Right renal pelvis (tissue), 4 donors: Measurements from ENCODE around the gene SETX. TPM values are rescaled to one million over a fixed set of nuclear protein-coding genes. Genes with fewer than 3 reads are reported as not detected.
"Not testable (repeated sequence)": the region's sequence is repeated elsewhere in the genome, so short reads cannot be mapped to it uniquely, and the experiment has no call there.

Experiments used
- DNase-seq, 4 donors: peaks; one replicate each; pipeline ENCODE4 v3.0.0-alpha.2; 2013; ENCODE audit warnings: low read depth in 4 of 4, low spot score in 3 of 4, missing footprints in 1 of 4
- polyA plus RNA-seq, 4 donors: library from polyadenylated mRNA; unstranded; fragments of 120-200 nt; gene quantifications; one replicate each; pipeline ENCODE4 v1.2.1, GENCODE V29; 2013; ENCODE audit not compliant: insufficient read length in 4 of 4

SETX gene, protein sequence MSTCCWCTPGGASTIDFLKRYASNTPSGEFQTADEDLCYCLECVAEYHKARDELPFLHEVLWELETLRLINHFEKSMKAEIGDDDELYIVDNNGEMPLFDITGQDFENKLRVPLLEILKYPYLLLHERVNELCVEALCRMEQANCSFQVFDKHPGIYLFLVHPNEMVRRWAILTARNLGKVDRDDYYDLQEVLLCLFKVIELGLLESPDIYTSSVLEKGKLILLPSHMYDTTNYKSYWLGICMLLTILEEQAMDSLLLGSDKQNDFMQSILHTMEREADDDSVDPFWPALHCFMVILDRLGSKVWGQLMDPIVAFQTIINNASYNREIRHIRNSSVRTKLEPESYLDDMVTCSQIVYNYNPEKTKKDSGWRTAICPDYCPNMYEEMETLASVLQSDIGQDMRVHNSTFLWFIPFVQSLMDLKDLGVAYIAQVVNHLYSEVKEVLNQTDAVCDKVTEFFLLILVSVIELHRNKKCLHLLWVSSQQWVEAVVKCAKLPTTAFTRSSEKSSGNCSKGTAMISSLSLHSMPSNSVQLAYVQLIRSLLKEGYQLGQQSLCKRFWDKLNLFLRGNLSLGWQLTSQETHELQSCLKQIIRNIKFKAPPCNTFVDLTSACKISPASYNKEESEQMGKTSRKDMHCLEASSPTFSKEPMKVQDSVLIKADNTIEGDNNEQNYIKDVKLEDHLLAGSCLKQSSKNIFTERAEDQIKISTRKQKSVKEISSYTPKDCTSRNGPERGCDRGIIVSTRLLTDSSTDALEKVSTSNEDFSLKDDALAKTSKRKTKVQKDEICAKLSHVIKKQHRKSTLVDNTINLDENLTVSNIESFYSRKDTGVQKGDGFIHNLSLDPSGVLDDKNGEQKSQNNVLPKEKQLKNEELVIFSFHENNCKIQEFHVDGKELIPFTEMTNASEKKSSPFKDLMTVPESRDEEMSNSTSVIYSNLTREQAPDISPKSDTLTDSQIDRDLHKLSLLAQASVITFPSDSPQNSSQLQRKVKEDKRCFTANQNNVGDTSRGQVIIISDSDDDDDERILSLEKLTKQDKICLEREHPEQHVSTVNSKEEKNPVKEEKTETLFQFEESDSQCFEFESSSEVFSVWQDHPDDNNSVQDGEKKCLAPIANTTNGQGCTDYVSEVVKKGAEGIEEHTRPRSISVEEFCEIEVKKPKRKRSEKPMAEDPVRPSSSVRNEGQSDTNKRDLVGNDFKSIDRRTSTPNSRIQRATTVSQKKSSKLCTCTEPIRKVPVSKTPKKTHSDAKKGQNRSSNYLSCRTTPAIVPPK (N-terminal part only)
- polyA plus RNA-seq: 10 to 100 TPM; 43.8 to 52.7 (median 46.4) TPM

DNA sequence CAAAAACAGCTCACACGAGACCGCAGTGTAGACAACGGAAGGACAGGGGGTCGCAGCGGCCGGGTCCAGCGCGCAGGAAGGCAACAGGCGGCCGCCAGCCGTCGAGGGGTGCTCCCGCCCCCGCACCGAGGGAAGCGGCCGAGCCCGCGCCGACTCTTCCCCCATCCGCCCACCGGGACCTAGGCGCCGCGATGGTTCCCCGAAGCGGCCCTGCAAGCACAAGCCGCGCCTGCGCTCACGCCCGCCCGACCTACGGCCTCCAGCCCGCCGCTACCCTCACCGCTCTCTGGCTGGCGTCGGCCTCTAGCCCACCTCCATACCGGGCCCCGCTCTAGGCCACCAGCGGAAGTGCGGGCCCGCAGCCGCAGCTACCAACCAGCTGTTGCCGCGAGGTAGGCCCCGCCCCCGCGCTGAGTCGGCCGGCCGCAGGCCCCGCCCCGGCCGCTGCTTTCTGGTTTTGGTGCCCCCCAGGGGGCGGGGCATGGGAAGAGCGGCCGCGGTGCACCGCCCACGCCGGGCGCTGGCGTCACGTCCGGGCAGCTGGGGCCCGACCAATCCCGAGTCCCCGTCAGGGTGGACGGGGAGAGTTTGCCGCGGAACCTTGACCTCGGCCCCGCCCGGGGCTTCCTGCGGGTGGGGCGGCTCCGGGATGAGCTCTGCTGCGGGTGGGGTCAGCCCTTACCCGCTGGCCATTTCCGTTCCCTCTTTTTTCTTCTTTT lies at the start of gene SETX:
TSS of gene SETX (minus strand) at position 350 of the 719 bp plus-strand sequence. CDS start 5,558 bp downstream, outside the sequence.
- DNase-seq: peak; percentile 94 to 97 (median 96)

DNA sequence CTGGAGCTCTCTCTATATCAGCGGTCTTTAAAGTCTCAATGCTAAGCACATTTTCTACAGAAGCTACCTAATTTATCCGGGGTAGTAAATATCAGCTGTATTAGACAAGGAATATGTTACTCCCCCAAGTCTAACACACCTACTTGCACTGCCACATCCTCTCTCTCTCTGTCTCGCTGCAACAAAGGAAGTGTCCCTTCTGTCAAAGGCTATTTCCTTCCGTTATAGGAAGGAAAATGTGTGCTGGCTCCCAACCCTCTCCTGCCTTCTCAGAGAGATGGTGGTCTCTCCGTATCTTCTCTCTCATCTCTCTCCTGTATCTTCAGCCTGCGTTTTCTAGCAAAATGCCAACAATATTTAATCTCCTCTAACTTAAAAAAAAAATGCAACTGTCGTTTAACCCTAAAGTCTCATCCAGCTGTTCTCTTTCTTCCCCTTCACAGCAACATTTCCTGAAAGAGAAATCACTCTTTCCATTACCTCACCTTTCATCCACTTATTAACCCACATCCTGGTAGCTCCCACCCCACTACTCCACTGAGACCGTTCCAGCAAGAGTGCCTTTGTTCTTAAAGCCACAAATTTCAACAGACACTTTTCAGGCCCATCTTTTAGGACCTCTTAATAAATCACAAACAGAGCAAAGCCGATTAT lies 49.6 kb upstream of the SETX start:
- DNase-seq: no peak

DNA sequence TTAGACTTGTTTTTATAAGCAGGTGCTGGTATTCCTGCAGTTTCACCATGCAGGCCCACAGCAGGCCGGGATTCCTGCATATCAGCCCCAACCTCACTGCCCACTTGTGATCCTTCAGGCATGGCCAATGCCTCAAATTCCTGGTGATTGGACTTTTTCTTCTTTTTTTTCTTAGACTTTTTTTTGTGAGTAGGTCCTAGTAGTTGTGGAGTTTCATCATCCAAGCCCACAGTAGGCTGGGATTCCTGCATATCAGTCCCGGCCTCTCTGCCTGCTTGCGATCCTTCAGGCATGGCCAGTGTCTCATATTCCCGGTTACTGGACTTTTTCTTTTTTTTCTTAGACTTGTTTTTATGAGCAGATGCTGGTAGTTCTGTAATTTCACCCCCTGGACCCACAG lies 47.0 kb upstream of the SETX start:
- DNase-seq: no peak

DNA sequence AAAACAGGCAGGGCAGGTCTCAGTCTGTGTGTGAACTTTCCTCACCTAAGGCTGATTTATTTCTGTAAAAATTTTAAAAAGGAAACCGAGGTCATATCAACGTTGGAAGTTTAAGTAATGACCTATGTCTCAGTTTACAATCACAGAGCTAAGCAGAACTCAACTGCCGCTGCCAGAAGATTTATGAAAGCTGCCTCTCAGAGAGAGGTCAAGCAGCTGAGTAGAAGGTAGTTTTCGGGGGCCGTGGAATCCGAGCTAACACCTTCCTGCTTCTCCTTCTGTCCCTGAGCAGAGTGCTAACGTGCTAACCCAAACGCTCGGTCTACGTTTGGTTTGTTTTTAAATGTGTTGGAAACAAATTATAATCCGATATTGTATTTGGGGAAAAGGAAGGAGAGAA lies 40.8 kb upstream of the SETX start:
- no peak for DNase-seq

DNA sequence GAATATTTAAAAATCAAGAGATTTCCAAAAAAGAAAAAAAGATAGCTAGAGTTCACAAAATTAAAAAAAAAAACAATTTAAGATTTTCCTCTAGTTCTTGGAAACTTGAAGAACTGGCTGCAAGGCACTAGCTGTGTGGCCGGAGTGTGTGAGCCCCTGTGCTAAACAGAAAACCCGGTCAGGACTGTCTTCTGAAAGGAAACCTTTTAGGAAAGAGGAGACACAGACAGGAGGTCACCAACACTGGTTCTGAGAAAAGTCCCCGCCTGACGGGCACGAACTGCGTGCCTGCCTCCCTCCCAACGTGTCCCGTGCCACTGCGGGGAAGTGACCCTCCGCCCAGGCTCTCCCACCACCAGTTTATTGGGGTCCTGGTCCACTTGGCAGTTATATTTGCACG lies 36.7 kb upstream of the SETX start:
- no peak for DNase-seq

DNA sequence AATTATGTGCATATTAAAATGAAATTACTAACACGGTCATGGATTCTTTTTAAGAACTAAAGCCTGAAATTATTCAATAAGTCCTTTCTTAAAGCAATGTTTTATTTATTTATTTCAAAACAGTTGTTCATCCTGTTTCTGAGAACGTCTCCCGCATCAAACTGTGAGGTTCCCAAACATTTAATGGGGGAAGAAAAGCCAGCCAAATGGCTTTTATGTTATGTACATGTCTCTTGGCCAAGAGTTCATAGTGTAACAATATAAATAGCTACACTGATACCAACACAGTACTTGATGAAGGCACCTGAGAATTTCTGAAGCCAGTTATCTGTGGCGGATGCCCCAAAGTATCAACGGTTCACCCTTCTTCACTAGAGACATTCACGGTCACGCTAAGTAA lies 36.2 kb upstream of the SETX start:
- DNase-seq: no peak

DNA sequence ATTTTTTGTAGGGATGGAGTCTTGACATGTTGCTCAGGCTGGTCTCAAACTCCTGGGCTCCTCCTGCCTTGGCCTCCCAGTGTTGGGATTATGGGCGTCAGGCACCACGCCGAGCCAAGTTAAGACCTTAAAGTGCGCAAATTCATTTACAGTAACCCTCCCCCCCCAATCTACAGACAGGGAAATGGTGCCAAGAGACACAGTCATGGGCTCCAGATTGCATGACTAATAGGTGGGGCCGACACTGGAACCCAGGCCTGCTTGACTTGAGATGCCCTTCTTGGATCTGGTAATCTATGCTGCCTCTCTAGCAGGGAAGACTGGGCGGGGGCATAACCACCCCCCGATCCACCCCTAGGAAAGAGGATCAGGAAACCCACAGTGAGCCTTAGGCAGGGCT lies 32.3 kb upstream of the SETX start:
- DNase-seq: no peak

DNA sequence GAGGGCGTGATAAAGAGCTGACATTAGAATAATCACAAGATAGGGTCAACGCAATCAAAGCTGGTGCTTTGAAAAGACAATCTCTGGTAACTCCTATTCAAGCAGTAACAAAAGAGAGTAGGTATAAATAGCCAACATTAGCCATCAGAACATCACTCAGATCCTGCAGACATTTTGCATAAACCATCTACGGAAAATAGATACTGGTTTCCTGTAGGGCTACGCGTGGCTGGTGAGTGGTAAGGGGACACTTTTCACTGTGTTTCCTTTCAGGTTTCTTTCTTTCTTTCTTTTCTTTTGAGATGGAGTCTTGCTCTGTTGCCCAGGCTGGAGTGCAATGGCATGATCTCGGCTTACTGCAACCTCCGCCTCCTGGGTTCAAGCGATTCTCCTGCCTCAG lies 29.6 kb upstream of the SETX start:
- no peak for DNase-seq

DNA sequence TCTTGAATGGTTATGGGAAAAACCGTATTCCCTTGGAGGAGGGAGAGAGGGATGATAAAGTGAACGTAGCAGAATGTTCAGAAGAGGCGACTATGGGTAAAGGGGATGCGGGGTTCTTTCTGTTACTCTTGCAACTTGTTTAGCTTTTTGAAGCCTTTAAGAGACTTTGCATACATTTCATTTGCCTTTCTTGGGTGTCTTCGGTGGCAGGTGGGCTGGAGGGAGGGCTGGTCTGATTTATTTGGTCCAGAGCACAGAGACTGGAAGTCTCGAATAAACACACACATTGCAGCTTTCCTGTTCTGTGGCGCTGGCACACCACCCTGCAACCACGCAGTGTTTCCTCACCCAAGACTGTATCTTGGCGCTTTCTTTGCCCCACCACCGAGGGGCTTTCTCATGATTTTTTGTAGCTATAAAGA lies 28.7 kb upstream of the SETX start:
- no peak for DNase-seq

DNA sequence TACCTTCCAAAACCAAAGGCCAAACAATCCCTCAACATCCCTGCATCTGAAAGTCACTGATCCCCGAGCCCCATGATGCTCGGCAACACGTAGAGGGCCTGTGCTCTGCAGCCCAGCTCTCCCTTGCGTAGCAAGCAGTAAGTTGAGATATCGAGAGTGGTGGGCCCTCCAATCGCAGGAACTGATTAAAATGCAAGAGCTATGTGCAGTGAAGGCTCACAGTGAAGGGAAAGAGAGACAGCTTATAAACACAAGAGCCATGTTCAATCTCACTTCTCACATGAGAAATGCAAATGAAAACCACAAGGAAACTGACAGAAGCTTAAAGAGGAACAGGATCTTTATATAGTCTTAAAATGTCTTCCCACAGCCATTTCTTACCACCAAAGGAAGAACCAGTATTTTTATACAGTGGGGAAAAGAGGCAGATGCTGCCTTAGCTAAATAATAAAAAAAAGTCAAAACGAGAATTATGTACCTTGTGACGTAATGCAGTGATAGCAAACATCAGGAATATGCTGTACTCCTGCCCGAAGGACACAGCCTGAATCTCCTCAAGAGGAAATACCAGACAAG lies 27.3 kb upstream of the SETX start:
- no peak for DNase-seq

DNA sequence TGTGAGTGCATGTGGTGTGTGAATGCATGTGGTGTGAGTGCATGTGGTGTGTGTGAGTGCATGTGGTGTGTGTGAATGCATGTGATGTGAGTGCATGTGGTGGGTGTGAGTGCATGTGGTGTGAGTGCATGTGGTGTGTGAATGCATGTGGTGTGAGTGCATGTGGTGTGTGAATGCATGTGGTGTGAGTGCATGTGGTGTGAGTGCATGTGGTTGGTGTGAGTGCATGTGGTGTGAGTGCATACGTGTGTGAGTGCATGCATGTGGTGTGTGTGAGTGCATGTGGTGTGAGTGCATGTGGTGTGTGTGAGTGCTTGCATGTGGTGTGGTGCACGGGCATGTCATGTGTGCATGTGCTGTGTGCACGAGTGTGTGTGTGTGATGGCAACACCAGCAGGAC lies 23.6 kb upstream of the SETX start:
- not testable (repeated sequence) for DNase-seq

DNA sequence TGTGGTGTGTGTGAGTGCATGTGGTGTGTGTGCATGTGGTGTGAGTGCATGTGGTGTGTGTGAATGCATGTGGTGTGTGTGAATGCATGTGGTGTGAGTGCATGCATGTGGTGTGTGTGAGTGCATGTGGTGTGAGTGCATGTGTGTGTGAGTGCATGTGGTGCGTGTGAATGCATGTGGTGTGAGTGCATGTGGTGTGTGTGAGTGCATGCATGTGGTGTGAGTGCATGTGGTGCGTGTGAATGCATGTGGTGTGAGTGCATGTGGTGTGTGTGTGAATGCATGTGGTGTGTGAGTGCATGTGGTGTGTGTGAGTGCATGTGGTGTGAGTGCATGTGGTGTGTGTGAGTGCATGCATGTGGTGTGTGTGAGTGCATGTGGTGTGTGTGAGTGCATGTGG lies 23.0 kb upstream of the SETX start:
- not testable (repeated sequence) for DNase-seq

DNA sequence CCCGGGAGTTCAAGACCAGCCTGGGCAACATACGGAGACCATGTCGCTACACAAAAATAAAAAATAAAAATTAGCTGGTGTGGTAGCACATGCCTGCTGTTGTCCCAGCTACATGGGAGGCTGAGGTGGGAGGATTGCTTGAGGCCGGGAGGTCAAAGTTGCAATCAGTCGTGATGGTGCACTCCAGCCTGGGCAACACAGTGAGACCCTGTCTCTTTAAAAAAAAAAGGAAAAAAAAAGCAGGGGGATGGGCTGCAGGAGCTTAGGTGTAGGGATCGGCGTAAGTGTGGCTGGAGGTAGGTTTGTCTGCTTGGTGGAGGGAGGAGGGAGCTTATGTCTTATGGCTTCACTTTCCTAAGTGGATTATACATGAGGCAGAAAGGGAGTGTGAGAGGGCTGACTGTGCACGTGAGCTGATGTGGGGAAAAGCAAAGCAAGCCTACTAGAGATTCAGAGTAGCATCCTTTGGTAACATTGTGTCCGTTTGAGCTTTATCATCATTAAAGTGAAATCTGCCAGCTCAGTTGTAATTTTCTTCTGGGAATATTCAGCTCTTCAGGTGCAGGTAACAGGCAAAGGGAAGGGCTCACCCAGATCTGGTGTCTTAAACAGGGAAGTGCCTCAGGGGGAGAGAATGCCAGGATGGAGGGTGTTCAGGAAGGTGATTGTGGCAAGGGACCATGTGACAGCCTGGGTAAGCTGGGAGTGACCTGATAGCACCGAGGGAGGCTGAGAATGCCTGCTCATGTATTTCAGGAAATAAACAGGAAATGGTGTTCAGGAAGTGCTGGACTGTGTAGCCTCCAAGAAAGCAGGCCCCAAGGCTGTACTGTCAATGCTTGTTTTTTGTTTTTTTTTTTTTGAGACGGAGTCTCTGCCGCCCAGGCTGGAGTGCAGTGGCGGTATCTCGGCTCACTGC lies 17.6 kb upstream of the SETX start:
- no peak for DNase-seq

DNA sequence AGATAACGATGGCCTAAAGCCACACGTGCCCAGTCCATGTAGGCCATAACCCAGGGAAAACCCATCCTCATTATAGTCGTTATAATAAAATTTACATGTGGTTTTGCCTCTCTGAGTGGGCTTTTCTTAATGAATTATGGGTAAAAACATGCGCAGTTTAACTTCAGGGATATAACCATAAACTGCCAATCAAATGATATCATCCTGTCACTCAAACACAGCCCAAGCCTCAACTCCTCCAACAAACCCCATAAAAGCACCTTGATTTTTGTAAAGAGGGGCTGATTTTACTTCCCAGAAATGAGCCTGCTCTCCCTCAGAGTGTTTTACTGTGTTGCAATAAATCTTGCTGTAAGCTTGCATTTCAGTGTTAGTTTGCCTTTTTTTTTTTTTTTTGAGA lies 15.8 kb upstream of the SETX start:
- no peak for DNase-seq

DNA sequence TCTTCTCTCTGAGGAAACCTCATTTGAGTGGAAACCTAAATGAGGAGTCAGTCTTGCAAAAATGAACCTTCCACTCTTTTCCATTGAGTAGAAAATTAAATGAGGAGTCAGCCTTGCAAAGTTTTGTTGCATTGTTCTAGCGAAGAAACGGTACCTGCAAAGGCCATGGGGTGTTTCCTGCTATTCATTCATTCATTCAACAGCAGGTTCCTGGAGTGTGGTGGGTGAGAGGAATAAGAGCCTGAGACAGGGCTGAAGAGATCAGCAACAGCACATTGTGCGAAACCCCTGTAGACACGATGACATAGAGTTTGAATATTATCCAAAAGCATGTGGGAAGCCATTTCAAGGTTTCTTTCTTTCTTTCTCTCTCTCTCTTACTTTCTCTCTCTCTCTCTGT lies 14.6 kb upstream of the SETX start:
- DNase-seq: no peak

DNA sequence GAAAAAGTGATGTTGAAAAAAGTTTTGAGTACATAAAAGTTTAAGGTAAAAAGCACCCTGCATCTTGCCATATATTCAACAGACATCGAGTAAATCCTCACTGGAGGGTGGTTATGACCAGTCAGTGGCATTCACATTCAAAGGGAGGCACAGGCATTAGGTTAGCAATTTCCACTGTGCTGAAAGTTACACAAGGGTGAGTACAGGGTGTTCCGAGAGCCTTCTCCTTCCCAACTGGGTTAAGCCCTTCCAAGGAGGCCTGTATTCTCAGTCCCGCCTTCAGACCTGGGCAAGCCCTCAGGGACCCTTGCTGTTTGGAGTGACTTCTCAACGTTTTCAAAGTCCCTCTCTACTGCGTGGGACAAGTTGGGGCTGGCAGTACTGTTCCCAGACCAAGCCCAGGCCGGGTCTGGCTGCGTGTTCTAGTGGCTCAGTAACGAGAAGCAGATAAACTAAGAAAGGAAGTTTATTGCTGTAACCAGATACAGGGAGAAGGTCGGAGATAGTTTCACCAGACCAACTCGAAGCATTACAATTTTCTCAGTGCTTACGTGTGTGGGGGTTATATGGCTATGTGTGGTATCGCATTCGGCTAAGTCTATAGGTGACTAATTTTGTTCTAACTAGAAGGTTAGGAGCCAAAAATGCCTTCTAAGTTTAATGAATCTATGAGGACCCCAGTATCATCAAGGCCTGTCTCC lies 13.0 kb upstream of the SETX start:
- no peak for DNase-seq

DNA sequence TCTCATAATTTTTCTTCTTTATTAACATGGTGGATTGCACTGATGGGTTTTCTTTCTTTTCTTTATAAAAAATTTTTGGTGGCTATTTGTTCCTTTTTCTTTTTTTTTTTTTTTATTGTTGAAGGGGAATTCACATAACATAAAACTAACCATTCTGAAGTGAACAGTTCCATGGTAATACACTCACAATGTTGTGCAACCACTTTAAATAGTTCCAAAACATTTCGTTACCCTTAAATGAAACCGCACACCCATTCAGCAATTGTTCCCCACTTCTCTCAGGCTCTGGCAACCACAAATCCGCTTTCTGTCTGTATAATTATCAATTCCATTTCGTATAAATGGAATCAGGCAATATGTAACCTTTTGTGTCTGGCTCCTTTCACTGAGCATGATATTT lies 11.7 kb upstream of the SETX start:
- DNase-seq: no peak

DNA sequence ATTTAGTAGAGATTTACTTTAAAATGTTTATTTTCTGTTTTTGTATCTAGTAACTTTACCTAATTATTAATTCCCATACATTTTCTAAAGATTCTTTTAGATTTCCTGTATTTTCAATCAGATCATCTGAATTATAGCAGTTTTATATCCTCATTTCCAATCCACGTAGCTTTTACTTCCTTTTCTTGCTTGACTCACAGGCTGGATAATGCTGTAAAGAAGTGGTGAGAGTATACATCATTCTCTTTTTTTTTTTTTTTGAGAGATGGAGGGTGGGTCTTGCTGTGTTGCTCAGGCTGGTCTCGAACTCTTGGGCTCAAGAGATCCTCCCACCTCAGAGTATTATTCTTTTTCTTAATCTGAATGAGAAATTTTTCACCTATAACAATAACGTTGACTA lies 11.2 kb upstream of the SETX start:
- no peak for DNase-seq
